ENCODE measurements around the gene TOGARAM2.

Gene TOGARAM2

GRCh38 chr2:29057006-29057405 is 75.9 kb downstream of the TOGARAM2 start:
- DNase-seq, result no peak

GRCh38 chr2:29059624-29060023 is 78.5 kb downstream of the TOGARAM2 start:
- DNase-seq, result no peak

DNA sequence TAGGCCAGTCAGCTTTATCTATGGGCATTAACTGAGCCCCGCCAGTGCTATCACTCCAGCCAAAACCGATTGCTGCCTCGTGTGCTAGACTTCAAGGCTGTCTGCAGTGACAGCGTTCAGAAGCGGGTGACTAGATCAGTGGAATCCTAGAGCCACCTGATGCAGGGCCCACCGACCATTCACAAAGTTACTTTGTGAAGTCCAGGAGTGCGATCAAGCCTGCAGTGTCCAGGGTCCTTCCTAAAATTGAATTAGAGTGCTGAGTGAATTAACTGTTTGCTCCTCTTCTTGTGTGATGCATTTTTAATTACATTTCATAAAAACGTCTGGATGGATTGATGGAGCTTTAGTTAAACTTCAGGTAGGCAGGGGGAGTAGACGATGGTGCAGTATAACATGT is 79.3 kb downstream of the TOGARAM2 start:
- no peak for DNase-seq

GRCh38 chr2:29061176-29061575 is 80.1 kb downstream of the TOGARAM2 start:
- DNase-seq, result no peak

- DNase-seq, result no peak
These were observed 80.5 kb downstream of the TOGARAM2 start for GRCh38 chr2:29061616-29062015.

- no peak for DNase-seq
These were observed 81.3 kb downstream of the TOGARAM2 start for GRCh38 chr2:29062371-29062770.

- DNase-seq, result no peak
These were observed 82.0 kb downstream of the TOGARAM2 start for GRCh38 chr2:29063056-29063455.

DNA sequence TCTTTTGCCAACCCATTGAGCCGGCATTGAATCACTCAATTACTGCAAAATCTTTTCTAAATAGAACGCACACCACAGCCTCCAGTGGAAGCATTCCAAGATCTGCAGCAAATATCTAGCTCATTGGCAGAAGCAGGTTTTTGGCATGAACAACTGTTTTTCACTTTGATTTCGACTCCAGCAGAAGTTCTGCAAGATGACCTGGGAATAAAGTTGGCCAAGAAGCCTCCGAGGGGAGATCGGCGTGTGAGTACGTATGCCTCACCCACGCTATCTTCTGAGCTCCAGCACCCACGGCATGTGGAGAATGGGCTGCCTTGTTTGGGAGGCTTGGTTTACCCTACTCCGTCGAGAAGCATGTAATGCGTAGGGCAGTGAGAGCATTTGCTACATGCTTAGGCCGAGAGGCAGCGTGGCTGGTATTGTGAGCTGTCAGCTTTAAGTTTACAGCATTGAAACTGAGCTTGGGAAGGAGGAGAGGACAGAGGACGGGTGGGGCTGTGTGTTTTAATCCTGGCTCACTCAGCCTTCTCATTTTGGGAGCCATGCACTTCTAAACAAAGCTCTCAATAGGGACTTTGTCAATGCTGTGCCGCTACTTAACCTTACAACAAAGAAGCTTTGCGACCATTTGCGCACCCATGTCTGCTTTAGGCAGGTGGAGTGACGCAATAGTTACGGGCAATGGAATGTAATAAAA is 82.7 kb downstream of the TOGARAM2 start:
- no peak for DNase-seq

DNA sequence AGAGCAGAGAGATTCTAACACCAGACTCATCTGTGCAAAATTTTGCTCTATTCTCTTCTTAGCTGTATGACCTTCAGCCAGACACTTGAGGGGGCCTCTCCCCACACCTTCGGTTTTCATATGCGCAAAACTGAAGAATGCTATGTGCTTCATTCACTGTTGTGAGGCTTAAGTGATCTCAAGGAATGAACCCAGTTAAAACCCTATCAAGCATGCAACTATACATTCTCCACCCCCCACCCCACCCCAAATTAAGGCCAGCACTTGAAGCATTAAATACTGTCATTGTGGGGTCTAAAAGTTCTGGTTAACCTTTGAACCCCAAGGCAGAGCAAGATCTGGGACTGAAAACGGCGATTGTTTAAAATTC is 83.2 kb downstream of the TOGARAM2 start:
- no peak for DNase-seq

DNA sequence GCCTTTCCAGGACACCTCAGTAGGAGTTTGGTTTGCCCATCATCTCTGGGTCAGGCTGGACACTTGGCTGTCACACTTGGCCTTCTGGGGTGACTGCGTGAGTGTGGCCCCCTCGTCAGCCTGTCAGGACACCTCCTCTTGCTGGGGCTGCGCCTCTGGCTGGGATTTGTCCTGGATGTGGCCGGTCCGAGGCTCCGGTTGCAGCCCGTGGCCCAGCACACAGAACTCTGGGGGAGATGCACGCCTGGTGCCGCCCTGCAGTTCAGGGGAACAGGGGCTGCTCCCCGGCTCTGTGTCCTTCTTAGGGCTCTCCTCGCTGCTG is 83.6 kb downstream of the TOGARAM2 start:
- no peak for DNase-seq

DNA sequence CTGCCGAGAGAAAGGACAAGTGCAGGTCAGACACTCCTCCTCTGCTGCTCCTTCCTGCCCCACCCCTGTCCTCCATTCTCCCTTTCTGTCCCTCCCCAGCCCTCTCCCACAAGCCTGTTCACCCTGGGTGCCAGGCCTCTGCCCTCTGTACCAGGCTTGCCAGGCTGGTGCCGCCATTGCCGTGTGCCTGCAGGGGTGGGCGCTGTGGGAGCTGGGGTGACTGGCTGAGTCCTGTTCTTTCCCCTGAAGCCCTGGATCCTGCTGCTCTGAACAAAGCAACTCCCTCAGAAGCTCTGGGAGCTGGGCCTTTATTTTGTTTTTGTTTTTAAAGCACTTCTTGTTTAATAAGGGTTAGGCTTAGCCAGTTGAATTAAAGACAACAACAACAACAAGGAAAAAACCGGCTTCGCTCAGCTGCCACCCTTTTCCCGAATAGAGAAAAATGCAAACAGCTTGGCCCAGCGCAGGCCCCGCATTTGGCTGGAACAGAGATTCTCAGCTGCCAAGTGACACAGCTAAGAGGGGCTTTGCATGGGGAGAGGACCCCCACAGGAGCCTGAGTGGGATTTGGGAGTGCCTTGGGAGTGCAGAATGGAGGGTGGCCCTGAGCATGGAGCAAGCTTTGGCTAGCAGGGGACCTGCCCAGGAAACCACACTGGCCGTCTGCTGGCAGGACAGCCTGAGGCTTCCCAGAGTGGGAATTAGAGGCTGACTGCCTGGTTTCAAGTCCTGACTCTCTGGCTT is 84.1 kb downstream of the TOGARAM2 start:
- no peak for DNase-seq

DNA sequence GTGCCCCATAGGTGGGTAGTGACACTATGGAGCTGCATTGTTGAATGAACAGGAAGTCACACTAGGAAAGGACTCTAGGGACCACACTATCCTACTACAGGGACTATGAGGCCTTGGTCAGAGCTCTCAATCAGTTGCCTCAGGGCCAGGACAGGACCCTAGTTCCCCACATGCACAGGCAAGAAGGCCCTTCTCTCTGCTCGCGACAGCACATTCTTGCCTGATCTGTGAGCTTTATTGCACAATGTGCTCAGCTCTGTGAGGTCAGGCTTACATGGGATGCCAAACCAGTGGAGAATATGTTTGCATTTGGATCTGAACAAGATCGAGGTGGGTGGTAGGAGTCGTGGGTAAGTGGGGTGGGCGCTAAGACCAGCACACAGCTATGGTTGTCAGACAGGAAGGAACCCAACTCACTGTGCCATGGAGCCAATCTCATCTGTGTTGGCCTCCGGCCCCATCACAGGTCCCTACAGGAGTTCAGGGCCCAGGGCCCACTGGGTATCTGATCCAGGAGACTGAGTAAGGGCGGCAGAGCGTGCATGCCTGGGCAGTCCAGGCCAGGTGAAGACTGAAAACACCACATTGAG is 85.3 kb downstream of the TOGARAM2 start:
- DNase-seq, result no peak

GRCh38 chr2:29066997-29067605 is 86.0 kb downstream of the TOGARAM2 start:
- no peak for DNase-seq

DNA sequence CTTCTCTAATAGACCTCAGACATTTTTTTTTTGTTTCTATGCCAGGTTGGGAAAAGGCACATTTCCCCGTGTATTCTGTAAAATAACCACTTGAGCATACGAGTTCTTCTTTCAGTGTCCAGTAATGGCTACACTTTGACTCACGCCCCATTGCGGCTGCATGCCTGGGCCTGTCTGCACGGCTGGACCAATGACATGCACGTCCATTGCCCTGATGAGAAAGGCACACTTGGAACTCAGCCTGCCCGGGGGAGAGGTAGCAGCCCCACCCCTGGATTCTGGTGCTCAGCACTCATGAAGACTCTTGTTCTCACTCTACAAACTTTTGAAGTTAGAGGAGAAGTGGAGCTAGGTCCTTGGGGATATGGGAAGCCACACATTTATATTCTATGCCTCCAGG is 87.4 kb downstream of the TOGARAM2 start:
- no peak for DNase-seq

DNA sequence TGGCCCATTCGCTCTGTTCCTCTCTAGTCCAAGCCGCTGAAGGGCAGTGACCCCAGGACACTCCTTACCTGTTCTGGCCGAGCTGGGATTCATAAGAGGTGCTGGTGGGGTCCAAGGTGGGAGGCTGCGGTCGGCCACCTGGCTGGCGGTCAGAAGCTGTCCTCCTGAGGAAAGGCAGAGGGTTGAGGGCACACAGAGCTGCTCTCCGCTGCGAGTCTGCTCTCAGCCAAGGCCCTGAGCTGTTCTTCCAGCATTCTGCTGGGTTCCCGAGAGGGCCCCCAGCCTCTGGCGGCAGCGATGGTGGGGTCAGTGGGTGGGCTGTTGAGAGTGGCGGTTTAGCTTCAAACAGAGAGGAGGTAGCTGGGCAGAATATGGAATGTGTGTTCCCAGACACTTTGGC is 89.4 kb downstream of the TOGARAM2 start:
- no peak for DNase-seq

DNA sequence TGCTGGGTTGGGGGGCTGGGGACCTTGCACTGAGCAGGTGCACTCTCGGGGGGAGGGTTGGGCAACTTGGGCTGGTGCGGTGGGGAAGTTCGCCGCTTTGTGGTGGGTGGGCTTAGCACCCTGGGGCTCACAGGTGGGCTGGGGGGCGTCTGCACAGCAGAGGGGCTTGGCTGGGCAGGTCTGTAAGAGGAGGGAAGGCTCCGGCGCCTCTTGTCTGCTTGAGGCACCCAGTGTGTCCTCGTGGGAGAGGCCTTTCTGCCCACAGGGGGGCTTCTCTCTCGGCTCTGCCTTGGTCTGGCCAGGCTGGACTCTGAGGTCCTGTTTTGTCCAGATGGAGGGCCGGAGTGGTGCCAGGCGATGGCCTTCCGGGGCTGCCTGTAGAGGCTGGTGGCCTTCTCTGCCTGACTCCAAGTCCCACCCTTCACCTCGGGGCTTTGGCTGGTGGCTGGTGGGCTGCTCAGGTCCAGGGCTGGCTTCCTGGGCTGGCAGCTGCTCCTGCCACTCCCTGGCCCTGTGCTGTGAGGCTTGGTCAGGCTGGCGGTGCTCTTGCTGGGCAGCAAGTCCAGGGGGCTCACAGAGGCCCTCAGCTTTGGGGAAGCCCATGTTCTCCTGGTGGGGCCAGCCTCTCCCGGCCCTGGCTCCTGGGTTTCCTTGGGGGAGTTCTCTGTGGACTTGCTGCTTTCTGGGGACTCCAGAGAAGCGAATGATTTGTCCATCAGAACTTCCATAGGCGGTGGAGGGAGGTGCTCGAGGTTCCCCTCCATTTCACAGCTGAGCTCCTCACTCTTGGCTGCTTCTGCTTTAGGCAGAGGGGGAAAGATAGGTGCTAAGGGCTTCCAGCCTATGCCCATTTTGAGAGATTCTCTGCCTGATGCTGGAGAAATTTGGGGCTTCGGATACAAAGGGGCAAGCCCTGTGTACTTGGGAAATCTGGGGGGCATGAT is 90.2 kb downstream of the TOGARAM2 start:
- no peak for DNase-seq

GRCh38 chr2:29072251-29072650 is 91.2 kb downstream of the TOGARAM2 start:
- no peak for DNase-seq

DNA sequence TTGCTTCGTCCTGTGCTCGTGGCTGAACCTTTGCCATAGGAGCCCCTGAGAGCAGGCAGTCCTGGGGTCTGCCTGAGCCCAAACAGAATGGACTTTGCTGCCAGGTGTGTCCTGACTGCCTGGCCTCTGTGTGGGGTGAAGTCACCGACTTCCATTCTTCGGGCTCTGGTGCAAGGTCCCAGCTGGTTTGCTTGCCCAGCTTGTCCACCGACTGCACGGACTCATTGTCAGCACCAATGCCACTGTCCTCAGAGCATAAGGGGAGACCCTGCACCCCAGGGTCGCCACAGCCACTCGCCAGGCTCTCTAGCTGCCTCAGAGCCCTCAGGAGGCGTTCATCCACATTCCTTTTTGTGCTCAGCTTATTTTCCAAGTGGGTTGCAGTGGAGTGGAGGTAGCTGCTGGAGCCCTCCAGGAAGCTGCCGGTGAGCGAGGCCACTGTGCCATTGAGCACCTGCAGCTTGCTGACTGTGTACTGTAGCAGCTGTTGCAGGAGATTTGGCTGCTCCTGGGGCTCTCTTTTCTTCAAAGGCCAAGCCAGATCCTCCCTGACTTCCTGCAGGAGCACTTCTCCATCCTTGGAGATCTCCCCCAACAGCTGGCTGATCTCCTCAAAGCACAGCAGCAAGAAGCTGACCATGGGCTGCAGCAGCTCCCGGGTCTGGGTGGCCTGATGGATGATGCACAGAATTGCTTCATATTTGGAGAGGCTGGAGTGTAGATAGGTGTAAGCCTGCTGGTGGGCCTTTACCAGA is 92.0 kb downstream of the TOGARAM2 start:
- DNase-seq, result no peak

DNA sequence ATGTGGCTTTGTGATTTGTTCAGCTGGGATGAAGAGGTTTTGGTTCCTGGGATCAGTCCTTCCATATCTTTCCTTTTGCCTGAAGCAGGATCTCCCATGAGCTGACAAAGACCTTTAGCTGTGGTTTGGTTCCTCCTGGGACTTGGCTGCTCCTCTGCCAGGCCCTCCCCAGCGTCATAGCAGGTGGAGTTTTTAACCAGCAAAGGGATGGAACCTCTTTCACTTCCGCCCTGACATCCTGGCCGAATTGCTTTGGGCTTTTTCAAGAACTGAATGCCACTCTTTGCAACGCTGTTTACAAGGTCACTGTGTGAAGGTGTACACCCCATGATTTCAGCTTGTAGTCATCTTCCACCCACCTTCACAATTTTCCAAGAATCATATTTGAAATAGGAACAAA is 92.8 kb downstream of the TOGARAM2 start:
- DNase-seq, result no peak

- DNase-seq, result no peak
These were observed 93.3 kb downstream of the TOGARAM2 start, which contains the start of gene PCARE for GRCh38 chr2:29074411-29074810. PCARE (minus strand) TSS chr2:29074523; CDS start chr2:29074261, 262 bp downstream.

DNA sequence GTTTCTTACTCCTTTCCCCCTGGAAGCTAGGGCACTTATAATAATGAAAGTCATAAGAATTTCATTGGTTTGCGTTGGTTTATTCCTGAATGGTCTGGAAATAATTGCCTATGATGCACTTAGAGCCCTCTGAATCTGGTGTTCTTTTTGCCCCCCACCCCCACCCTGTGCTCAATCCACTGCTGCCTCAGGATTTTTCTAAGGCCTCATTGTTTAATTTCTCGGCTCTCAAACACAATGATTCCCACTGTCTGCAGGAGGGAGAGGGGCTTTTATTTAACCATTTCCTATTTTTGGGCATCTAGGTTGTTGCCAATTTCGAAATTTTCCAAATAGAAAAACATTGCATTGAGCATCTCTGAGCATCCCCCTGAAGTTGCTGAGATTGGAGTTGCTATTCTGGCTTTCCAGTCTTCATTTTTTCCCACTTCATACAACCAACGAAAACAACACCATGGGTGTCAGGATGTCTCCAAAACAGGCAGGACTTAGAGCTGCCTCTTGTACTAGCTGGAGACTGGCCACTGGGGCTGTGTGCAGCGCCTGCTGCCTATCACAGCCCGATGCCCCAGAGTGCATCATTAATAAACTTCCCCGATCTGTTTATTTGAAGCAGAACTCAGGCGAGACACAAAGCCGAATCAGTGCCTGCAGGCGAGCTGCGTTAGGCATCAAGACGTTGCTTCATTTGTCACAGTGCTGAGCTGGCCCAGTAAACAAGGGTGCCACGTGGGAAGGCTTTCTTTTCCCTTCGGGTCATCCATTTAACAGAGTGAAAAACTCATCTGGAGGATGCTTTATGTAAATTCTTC is 95.0 kb downstream of the TOGARAM2 start:
- no peak for DNase-seq

All from NCI-H1417 treated with DMSO at 0.1 percent for 48 hours (cell line).